ENCODE results near the gene STX19.

STX19 gene

DNA sequence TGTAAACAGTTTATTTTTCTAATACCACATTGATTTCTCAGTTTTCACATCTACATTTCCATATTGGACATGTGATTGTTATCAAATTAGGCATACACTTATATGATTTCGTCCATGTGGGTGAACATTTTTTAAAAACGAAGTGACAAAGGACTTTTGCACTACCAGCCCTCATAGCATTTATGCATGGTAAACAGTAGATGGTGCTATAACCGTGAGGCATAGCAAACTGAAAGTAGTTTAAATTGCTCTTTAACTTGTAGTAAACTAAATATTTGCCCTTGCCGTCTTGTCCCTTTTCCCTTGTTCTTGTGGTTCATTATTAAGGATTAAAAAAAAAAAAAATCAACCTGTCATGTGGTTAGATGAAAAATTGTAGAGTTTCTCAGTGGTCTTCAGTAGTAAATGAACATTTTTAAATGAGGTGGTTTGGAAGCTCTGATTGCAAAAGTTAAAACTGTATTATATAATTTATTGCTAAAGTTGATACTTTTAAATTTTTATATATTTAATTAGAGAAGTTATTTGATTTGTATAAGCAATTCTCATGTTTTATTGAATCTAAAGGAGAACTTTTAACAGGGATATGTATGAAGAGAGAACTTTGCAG is 24.0 kb downstream of the STX19 start:
- H3K4me3 ChIP-seq (ENCODE audit: low read depth, low read length), result no peak overlapping the region; the same call in 1 of the 2 replicates
- POLR2A ChIA-PET, result interaction anchor here (0.5 kb wide), 1 partner anchor 11 kb away, joined by 3 read pairs; no protein-coding TSS in a partner anchor
- TF ChIP-seq CTCF (IDR thresholded peaks at IDR 0.05; ENCODE audit: insufficient read depth, low read length, missing control alignments), result peak; percentile 66
- CTCF ChIA-PET, result interaction anchor here (0.7 to 16.2 kb wide), 12 partner anchors 8 to 70 kb away, joined by 3 to 216 read pairs (median 5); partner anchors contain the start of genes DHFR2 and NSUN3
- DNase-seq (ENCODE audit: low read depth, low spot score), result peak; percentile 58

- CTCF ChIA-PET, result interaction anchor here (1.3 to 16.2 kb wide), 6 partner anchors 12 to 113 kb away, joined by 3 to 216 read pairs (median 31); partner anchors contain the start of genes DHFR2 and NSUN3
Observed at GRCh38 chr3:94001827-94002495, 26.4 kb downstream of the STX19 start.

DNA sequence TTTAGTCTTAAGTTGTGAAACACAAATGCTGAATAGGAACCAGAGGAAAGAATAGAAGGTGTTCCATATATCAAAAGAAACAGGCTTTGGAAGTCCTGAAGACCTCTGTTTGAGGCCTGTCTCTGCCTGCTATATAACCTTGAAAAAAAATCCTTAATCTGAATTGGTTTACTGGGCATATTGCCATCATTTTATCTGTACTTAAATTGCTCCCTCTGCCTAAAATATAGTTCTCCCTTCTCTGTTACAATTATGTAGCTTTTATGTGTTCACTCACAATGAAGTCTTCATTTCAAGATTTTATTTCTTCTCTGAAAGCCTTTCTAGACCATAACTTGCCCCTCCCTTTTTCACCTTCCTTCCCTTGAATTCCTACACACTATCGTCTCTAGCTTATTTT is 27.2 kb downstream of the STX19 start:
- ChIA-PET CTCF (interaction anchor here (1.3 to 16.2 kb wide), 4 partner anchors 11 to 114 kb away, joined by 3 to 216 read pairs (median 72); no protein-coding TSS in a partner anchor), POLR2A (no interaction called here)
- H3K4me3 ChIP-seq (ENCODE audit: low read depth, low read length), result no peak overlapping the region
- TF ChIP-seq CTCF (IDR thresholded peaks at IDR 0.05; ENCODE audit: insufficient read depth, low read length, missing control alignments), result no peak
- no peak for DNase-seq (ENCODE audit: low read depth, low spot score)

More at GRCh38 chr3:94001827-94002495, 26.4 kb downstream of the STX19 start:
- H3K4me3 ChIP-seq (ENCODE audit: low read depth, low read length), result no peak overlapping the region
- DNase-seq (ENCODE audit: low read depth, low spot score), result no peak
- POLR2A ChIA-PET, result no interaction called here
- no peak for TF ChIP-seq CTCF (IDR thresholded peaks at IDR 0.05; ENCODE audit: insufficient read depth, low read length, missing control alignments)

DNA sequence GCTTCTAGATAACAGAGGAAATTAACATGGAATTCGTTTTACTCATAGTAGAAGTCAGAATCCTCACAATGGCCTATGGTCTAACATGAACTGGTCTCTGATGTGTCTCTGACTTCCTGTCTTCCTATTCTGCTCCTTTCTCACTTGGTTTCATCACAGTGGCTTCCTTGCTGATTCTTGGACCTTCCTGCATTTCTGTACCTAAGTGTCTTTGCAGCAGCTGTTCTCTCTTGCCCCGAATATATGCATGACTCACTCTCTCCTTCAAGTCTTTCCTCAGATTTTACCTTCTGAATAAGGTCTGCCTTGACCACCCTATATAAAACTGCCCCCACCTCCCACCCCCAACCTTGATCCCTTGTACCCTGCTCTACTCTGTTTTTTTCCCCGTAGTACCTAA is 34.3 kb downstream of the STX19 start:
- CTCF ChIA-PET, result interaction anchor here (0.5 to 16.2 kb wide), 4 partner anchors 9 to 108 kb away, joined by 3 to 216 read pairs (median 52); no protein-coding TSS in a partner anchor
- no peak for DNase-seq (ENCODE audit: low read depth, low spot score)
- TF ChIP-seq CTCF (IDR thresholded peaks at IDR 0.05; ENCODE audit: insufficient read depth, low read length, missing control alignments), result no peak
- no peak overlapping the region for H3K4me3 ChIP-seq (ENCODE audit: low read depth, low read length)
- POLR2A ChIA-PET, result no interaction called here

DNA sequence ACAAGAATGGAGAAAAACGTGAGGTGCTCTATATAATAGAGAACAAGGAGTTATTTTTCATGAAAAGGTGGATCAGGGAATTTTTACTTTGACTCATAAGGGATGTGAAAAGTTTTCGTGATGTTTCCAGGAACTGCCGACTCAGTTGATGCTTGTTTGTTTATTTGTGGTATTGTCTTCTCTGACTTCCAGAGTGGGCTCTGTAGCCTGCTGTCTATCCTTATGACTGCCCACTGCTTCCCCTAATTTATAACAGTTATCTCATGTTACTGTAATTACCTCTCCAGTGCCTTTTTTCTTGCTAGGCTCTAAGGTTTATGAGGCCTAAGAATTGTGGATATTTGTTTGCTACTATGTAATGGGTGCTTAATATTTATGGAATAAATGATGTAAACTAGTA is 36.2 kb downstream of the STX19 start:
- TF ChIP-seq CTCF (IDR thresholded peaks at IDR 0.05; ENCODE audit: insufficient read depth, low read length, missing control alignments), result no peak
- ChIA-PET CTCF (interaction anchor here (11.6 kb wide), 1 partner anchor 12 kb away, joined by 100 read pairs; no protein-coding TSS in a partner anchor), POLR2A (no interaction called here)
- no peak for DNase-seq (ENCODE audit: low read depth, low spot score)
- no peak overlapping the region for H3K4me3 ChIP-seq (ENCODE audit: low read depth, low read length)

DNA sequence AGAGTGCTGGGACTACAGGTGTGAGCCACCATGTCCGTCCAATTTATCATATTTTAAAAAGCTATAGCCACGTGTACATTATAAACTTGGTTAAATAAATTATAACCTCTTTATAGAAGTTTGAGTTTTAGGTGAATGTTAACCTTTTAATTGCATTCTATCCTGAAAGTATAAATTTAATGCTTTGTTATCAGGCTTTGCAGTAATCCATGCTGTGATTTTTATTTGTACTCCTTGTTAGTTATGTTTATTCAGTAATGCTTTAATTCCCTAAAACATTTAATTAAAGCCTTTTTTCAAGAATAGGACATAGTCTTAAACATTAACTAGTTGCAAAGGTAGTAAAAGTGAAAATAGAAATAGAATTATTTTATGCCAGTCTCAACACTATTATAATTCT is 36.8 kb downstream of the STX19 start:
- DNase-seq (ENCODE audit: low read depth, low spot score), result no peak
- no peak overlapping the region for H3K4me3 ChIP-seq (ENCODE audit: low read depth, low read length)
- no peak for TF ChIP-seq CTCF (IDR thresholded peaks at IDR 0.05; ENCODE audit: insufficient read depth, low read length, missing control alignments)
- POLR2A ChIA-PET, result no interaction called here
- CTCF ChIA-PET, result interaction anchor here (11.6 kb wide), 1 partner anchor 12 kb away, joined by 100 read pairs; no protein-coding TSS in a partner anchor

Data from AG04449 (cell line).